Muscle layer of duodenum (tissue), 2 donors: ENCODE measurements around the gene TTLL6.

Source experiments
- H3K27ac ChIP-seq: one replicate; pipeline ENCODE4 v1.7.0; 2013; ENCODE audit warnings: mild to moderate bottlenecking, low read length
- H3K27me3 ChIP-seq: one replicate; pipeline ENCODE4 v1.7.0; 2013; ENCODE audit warnings: low read depth, mild to moderate bottlenecking, control low read depth, low read length
- H3K36me3 ChIP-seq, 2 donors: one replicate each; pipeline ENCODE4 v1.7.0; 2013; ENCODE audit warnings: low read length in 2 of 2, control low read depth in 1 of 2, mild to moderate bottlenecking in 1 of 2; ENCODE audit not compliant: insufficient read depth in 2 of 2, control insufficient read depth in 1 of 2
- H3K4me1 ChIP-seq, 2 donors: one replicate each; pipeline ENCODE4 v1.7.0; 2013; ENCODE audit warnings: low read length in 2 of 2, mild to moderate bottlenecking in 2 of 2, control low read depth in 1 of 2, moderate library complexity in 1 of 2; ENCODE audit not compliant: insufficient read depth in 2 of 2, control insufficient read depth in 1 of 2
- H3K4me3 ChIP-seq, 2 donors: one replicate each; pipeline ENCODE4 v1.7.0; 2013; ENCODE audit warnings: low read length in 2 of 2, low read depth in 1 of 2, mild to moderate bottlenecking in 1 of 2
- H3K9me3 ChIP-seq, 2 donors: one replicate each; pipeline ENCODE4 v1.7.0; 2013; ENCODE audit warnings: low read length in 2 of 2, control low read depth in 1 of 2, mild to moderate bottlenecking in 1 of 2; ENCODE audit not compliant: control insufficient read depth in 1 of 2
- donor health status: healthy.

The TTLL6 gene

GRCh38 chr17:48732688-48733629 lies 84.1 kb downstream of the TTLL6 start:
- Histone ChIP-seq H3K36me3 (no peaks in the 10 kb centered on the region), H3K9me3 (no peaks in the 10 kb centered on the region), H3K4me3 (no peak overlapping the region), H3K27me3 (peaks cover 92% of the 10 kb centered on the region), H3K27ac (no peak overlapping the region), H3K4me1 (peaks cover 0 to 24% of the 10 kb centered on the region in 2 donors)

DNA sequence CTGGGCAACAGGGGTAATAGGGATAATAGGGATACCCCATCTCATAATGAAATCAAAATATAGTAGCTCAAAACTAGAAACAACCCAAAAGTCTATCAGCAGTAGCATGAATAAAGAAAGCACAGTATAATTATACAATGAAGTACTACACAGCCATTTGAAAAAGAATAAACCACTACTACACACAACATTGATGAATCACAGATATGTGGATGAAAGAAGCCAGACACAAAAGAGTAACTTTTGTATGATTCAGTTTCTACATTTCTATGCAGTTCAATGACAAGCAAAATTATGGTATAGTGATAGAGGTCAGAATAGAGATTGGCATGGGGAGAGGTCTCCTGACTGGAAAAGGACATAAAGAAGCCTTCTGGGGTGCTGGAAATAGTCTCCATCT lies 85.7 kb downstream of the TTLL6 start:
- no peak overlapping the region for H3K4me3 ChIP-seq
- H3K27ac ChIP-seq: no peak overlapping the region
- no peaks in the 10 kb centered on the region for H3K9me3 ChIP-seq
- H3K4me1 ChIP-seq: peaks cover 0 to 24% of the 10 kb centered on the region in 2 donors
- peaks cover 94% of the 10 kb centered on the region for H3K27me3 ChIP-seq
- no peaks in the 10 kb centered on the region for H3K36me3 ChIP-seq

- Histone ChIP-seq H3K36me3 (no peaks in the 10 kb centered on the region), H3K4me1 (peaks cover 0 to 29% of the 10 kb centered on the region in 2 donors), H3K27ac (no peak overlapping the region), H3K27me3 (peaks cover 95% of the 10 kb centered on the region), H3K4me3 (no peak overlapping the region), H3K9me3 (no peaks in the 10 kb centered on the region)
These were observed 86.8 kb downstream of the TTLL6 start for GRCh38 chr17:48730240-48730550.

DNA sequence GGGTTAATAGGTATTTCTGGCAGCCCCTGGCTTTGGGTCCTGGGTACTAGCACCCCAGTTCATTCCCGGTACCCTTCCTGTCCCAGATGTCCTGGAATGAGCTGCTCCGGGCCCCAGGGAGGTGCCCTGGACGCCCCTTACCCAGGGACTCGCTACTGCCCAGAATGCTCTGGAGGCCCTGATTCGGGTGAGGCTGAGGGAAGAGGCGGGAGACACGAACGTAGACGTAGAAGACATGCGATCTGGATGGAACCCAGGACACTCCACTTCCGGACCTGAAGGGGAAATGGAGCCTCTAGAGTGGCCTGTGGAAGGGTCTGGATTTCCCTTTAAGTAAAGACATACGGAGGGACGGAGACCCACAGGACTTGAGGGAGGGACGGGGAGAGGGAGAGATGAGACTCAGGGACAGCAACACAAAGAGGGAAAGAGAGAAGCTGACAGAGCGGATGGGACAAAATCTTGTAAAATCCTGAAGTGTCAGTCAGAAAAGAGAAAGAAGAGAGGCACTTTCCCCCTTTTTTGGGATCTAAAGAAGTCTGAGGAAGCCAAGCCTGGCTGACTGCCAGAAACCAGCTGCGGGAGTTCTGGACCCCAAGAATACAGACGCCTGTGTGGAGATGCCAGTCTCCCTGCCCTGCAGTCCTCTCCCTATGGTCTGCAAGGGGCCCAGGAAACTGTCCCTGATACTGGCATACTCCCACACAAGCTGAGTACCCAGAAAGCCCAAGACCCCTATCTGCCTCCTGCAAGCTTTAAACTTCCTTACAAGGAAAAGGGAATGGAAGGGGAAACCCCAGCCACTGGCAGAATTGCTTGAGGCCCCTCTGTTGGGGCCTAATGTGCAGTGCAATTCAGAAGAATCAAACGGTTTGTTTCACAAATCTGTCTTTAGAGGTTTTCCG lies 87.4 kb downstream of the TTLL6 start:
- no peaks in the 10 kb centered on the region for H3K36me3 ChIP-seq
- peaks cover 0 to 35% of the 10 kb centered on the region in 2 donors for H3K4me1 ChIP-seq
- no peaks in the 10 kb centered on the region for H3K9me3 ChIP-seq
- H3K4me3 ChIP-seq: no peak overlapping the region
- H3K27ac ChIP-seq: no peak overlapping the region
- peaks cover 95% of the 10 kb centered on the region for H3K27me3 ChIP-seq

GRCh38 chr17:48728232-48729231 lies 88.5 kb downstream of the TTLL6 start, which contains the start of gene HOXB13:
HOXB13 (minus strand) TSS chr17:48728750; CDS start chr17:48728593, 157 bp downstream.
- Histone ChIP-seq H3K36me3 (no peaks in the 10 kb centered on the region), H3K4me1 (peaks cover 5 to 44% of the 10 kb centered on the region in 2 donors), H3K4me3 (peak within 1 kb of the TSS; percentile 3 to 52), H3K9me3 (no peaks in the 10 kb centered on the region), H3K27me3 (peaks cover 91% of the 10 kb centered on the region), H3K27ac (no peak within 1 kb of the TSS)

DNA sequence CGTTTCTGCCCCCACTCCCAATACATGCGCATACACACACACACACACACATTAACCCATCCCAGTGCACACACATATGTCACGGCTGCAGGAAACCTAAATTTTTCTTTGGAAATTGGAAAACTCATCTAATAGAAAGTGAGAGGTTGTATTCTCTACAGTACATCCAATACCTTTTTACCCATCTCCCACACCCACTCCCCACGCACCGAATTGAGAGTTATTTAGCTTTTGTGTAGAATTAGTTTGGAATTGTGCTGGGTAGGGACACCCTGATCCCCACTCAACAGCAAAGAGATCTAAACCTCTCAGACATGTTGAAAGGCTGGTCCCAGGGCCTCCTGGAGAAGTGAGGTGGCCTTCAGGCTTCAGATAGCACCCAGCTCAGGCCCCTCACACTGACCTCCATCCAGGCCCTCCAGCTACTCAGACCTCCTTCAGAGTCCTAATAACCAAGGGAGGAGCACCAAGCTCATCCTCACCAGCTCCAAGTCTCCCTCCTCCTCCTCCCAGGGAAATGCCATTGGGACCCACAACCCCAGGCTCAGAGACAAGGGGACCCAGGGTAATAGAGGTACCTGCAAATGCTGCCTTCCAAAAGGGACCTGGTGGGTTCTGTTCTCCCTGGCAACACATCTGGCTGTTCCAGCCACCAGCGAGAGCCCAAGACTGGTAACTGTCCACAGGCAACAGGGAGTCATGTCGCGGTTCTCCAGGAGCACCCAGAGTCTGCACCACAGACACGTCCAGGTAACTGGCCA lies 89.4 kb downstream of the TTLL6 start:
- no peak overlapping the region for H3K4me3 ChIP-seq
- peaks cover 5 to 44% of the 10 kb centered on the region in 2 donors for H3K4me1 ChIP-seq
- H3K36me3 ChIP-seq: no peaks in the 10 kb centered on the region
- H3K9me3 ChIP-seq: no peaks in the 10 kb centered on the region
- H3K27me3 ChIP-seq: peaks cover 91% of the 10 kb centered on the region
- H3K27ac ChIP-seq: no peak overlapping the region

DNA sequence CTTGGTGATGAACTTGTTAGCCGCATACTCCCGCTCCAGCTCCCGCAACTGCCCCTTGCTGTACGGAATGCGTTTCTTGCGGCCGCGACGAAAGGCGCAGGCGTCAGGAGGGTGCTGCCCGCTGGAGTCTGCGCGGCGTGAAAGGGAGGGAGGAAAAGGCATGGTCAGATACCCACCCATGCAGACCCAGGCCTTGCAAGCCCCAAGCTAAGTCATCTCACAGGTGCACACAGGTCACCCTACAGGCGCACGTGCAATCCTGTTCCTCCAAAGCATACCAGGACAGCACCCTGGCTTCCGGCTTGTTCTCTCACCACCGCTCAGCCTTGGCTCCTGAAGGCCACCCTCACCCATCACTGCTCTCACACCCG lies 90.1 kb downstream of the TTLL6 start:
- Histone ChIP-seq H3K9me3 (no peaks in the 10 kb centered on the region), H3K27me3 (peaks cover 91% of the 10 kb centered on the region), H3K27ac (no peak overlapping the region), H3K4me1 (peaks cover 5 to 45% of the 10 kb centered on the region in 2 donors), H3K4me3 (no peak overlapping the region), H3K36me3 (no peaks in the 10 kb centered on the region)

DNA sequence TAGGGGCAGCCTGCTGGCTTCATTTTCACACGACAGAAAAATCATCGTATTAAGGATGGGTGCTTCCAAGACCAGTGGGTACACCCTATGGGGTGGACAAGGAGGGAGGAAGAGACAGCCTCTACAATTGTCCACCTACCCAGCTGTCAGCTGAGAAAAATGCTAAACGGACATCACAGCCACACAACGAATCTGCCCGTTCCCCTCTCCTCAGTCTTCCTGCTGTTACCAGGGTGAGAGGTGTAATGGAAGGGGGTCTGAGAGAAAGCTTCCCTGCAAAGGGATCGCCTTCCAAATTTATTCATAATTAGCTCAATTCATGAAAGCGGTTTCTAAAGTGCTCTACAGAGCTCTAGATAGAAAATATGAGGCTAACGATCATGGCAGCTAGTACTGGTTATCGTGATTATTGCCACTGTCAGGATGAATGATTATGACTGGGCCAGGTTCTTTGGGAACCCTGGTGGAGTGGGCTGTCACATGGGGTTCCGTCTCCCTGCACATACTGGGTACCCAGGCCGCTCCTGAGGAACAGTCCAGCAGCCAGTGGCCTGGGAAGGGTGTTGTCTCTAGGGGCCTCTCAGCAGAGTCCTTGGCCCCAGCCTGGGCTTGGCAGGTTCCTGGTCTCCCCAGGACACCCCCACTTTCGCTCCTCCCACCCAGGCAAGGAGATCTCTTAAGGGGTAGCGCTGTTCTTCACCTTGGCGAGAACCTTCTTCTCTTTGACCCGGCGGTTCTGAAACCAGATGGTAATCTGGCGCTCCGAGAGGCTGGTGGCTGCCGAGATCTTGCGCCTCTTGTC lies 90.7 kb downstream of the TTLL6 start:
- Histone ChIP-seq H3K4me1 (peaks cover 5 to 45% of the 10 kb centered on the region in 2 donors), H3K9me3 (no peaks in the 10 kb centered on the region), H3K36me3 (no peaks in the 10 kb centered on the region), H3K27me3 (peaks cover 89% of the 10 kb centered on the region), H3K4me3 (no peak overlapping the region), H3K27ac (no peak overlapping the region)

GRCh38 chr17:48725288-48726064 lies 91.6 kb downstream of the TTLL6 start:
- H3K4me1 ChIP-seq: peaks cover 5 to 45% of the 10 kb centered on the region in 2 donors
- H3K27me3 ChIP-seq: peaks cover 92% of the 10 kb centered on the region
- no peaks in the 10 kb centered on the region for H3K9me3 ChIP-seq
- H3K4me3 ChIP-seq: peak overlapping the region; percentile 30 to 47
- H3K27ac ChIP-seq: no peak overlapping the region
- no peaks in the 10 kb centered on the region for H3K36me3 ChIP-seq
